Stimulated activated CD4-positive, alpha-beta T cell treated with anti-CD3 and anti-CD28 coated beads, Interleukin-15, amount 100 ng/mL, for 48 hours (primary cell): ENCODE data around the gene CEP250.
A peak's percentile ranks its signal among the peaks of the same experiment; 100 is the strongest.
"Not testable (repeated sequence)": the region's sequence is repeated elsewhere in the genome, so short reads cannot be mapped to it uniquely, and the experiment has no call there.

ENCODE experiments used
- DNase-seq, 2 donors: peaks; one replicate each; pipeline ENCODE4 v3.0.0-alpha.2; 2020; ENCODE audit warnings: low read depth in 2 of 2

CEP250 gene

GRCh38 chr20:35527122-35527769 lies 71.8 kb downstream of the CEP250 start:
- DNase-seq = no peak

- no peak for DNase-seq
Measured at GRCh38 chr20:35529552-35529951, 74.2 kb downstream of the CEP250 start, which contains the start of gene C20orf173. Gene C20orf173, minus strand, starts transcription at chr20:35529652. Its CDS starts 279 bp downstream, at chr20:35529373.

- no peak for DNase-seq
Measured at GRCh38 chr20:35539756-35540212, 84.4 kb downstream of the CEP250 start.

- no peak for DNase-seq
Measured at GRCh38 chr20:35541118-35541782, 85.9 kb downstream of the CEP250 start.

- peak; percentile 96 to 98 for DNase-seq
Measured at GRCh38 chr20:35541783-35542662, 86.6 kb downstream of the CEP250 start, which contains the start of gene ERGIC3. Gene ERGIC3, plus strand, starts transcription at chr20:35542078. Its CDS starts 20 bp downstream, at chr20:35542098.

GRCh38 chr20:35542990-35543389 lies 87.6 kb downstream of the CEP250 start:
- no peak for DNase-seq

GRCh38 chr20:35544436-35544835 lies 89.0 kb downstream of the CEP250 start:
- no peak for DNase-seq

- DNase-seq = not testable (repeated sequence)
Measured at GRCh38 chr20:35544941-35545340, 89.5 kb downstream of the CEP250 start.

GRCh38 chr20:35546127-35546526 lies 90.7 kb downstream of the CEP250 start:
- DNase-seq = no peak

- no peak for DNase-seq
Measured at GRCh38 chr20:35547329-35547728, 91.9 kb downstream of the CEP250 start.

- DNase-seq = no peak
Measured at GRCh38 chr20:35551503-35551902, 96.1 kb downstream of the CEP250 start.

- no peak for DNase-seq
Measured at GRCh38 chr20:35552914-35553313, 97.5 kb downstream of the CEP250 start.

- not testable (repeated sequence) for DNase-seq
Measured at GRCh38 chr20:35555461-35555860, 100.1 kb downstream of the CEP250 start.

GRCh38 chr20:35555951-35556645 lies 100.7 kb downstream of the CEP250 start:
- DNase-seq = no peak

- no peak for DNase-seq
Measured at GRCh38 chr20:35556871-35557270, 101.5 kb downstream of the CEP250 start.

GRCh38 chr20:35558451-35558850 lies 103.1 kb downstream of the CEP250 start:
- no peak for DNase-seq

GRCh38 chr20:35559042-35559693 lies 103.8 kb downstream of the CEP250 start:
- DNase-seq = no peak

GRCh38 chr20:35560105-35560511 lies 104.7 kb downstream of the CEP250 start:
- no peak for DNase-seq

GRCh38 chr20:35560541-35560940 lies 105.1 kb downstream of the CEP250 start:
- DNase-seq = no peak

GRCh38 chr20:35561268-35561667 lies 105.9 kb downstream of the CEP250 start:
- no peak for DNase-seq

- DNase-seq = no peak
Measured at GRCh38 chr20:35561671-35562070, 106.3 kb downstream of the CEP250 start.
